ENCODE measurements around the gene SPIN1.

SPIN1 gene

DNA sequence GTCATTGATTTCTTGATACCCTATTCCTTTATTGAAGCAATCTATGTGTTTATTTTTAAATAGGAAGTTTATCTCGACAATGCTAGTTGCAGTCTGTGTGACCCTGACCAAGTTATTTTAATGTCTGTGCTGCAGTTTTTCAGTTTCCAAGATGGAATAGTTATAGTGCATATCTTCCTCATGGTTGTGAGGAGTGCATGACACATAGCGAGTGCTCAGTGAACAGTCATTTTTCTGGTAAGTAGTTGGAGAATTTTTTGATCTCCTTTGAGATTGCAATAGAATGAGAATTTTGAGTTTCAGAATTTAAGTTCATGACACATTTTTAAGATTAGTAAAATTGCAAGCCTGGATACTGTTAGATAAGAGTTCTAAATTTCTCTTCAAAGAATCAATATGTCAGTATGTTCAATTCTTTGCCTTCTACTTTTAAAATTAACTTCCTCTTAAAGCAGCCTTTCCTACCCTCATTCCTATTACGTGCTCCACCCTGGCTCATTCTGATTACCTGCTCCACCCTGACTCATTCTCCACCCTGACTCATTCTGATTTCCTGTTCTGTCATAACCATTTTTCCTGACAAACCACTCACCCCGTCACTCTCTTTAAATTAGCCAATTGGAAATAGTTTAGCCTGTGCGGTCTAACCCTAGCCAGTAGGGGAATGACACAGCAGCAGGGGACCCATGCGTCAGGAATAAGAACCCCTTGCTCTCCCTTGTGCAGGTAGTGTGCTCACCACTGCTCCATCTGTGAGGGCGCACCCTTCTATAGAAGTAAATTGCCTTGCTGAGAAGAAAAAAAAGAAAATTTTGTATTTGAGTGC is 30.7 kb downstream of the SPIN1 start:
- H3K4me3 ChIP-seq (replicated peaks; ENCODE audit: low read depth, low read length), result no peak overlapping the region
- DNase-seq (ENCODE audit: extremely low read depth, low read depth), result no peak
- TF ChIP-seq, protein P1, sequence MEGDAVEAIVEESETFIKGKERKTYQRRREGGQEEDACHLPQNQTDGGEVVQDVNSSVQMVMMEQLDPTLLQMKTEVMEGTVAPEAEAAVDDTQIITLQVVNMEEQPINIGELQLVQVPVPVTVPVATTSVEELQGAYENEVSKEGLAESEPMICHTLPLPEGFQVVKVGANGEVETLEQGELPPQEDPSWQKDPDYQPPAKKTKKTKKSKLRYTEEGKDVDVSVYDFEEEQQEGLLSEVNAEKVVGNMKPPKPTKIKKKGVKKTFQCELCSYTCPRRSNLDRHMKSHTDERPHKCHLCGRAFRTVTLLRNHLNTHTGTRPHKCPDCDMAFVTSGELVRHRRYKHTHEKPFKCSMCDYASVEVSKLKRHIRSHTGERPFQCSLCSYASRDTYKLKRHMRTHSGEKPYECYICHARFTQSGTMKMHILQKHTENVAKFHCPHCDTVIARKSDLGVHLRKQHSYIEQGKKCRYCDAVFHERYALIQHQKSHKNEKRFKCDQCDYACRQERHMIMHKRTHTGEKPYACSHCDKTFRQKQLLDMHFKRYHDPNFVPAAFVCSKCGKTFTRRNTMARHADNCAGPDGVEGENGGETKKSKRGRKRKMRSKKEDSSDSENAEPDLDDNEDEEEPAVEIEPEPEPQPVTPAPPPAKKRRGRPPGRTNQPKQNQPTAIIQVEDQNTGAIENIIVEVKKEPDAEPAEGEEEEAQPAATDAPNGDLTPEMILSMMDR (IDR thresholded peaks at IDR 0.05; ENCODE audit: low read depth, low read length, missing control alignments), result no peak

DNA sequence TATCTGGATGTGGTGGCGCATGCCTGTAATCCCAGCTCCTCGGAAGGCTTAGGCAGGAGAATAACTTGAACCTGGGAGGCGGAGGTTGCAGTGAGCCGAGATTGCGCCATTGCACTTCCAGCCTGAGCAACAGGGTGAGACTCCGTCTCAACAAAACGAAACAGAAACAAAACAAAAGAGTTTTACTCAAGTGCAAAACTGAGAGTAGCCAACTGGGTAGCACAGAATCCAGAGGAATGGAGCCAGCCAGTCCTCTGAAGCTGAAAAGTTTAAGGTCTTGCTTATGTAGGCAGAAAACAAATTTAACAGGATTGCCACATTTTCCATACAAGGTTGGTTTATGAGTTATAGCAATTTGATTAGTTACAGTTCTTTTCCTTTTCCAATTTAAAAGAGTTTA is 32.0 kb downstream of the SPIN1 start:
- TF ChIP-seq, protein P1 (IDR thresholded peaks at IDR 0.05; ENCODE audit: low read depth, low read length, missing control alignments), result no peak
- H3K4me3 ChIP-seq (replicated peaks; ENCODE audit: low read depth, low read length), result no peak overlapping the region
- DNase-seq (ENCODE audit: extremely low read depth, low read depth), result no peak

DNA sequence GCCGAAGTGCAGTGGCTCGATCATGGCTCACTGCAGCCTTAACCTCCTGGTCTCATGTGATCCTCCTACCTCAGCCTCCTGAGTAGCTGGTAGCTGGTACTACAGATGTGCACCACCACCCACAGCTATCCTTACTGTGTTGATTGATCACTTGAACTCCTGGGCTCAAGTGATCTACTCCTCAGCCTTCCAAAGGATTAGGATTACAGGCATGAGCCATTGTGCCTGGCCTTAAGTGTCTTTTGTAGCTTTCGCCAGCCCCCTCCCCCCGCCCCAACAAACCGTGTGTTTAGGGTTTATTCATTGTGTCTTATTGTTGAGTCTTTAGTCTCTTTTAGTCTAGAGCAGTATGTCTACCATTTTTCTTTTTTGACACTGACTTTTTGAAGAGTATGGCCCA is 33.1 kb downstream of the SPIN1 start:
- TF ChIP-seq, protein P1 (IDR thresholded peaks at IDR 0.05; ENCODE audit: low read depth, low read length, missing control alignments), result no peak
- no peak overlapping the region for H3K4me3 ChIP-seq (replicated peaks; ENCODE audit: low read depth, low read length)
- no peak for DNase-seq (ENCODE audit: extremely low read depth, low read depth)

DNA sequence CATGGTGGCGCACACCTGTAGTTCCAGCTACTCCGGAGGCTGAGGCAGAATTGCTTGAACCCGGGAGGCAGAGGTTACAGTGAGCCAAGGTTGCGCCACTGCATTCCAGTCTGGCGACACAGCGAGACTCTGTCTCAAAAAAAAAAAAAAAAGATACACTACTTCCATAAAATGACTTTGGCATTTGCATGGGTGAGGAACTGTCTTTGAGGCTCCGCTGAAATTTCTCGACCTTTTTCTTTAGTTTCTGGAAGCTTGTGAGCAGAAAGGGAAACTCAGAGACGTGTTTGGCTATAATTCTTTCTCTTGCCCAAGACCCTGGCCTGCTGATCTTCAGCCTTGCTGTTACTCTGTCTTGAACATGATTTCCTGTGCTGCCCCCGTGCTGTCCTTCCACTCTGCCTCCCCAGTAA is 37.3 kb downstream of the SPIN1 start:
- TF ChIP-seq, protein P1 (IDR thresholded peaks at IDR 0.05; ENCODE audit: low read depth, low read length, missing control alignments), result no peak
- DNase-seq (ENCODE audit: extremely low read depth, low read depth), result no peak

DNA sequence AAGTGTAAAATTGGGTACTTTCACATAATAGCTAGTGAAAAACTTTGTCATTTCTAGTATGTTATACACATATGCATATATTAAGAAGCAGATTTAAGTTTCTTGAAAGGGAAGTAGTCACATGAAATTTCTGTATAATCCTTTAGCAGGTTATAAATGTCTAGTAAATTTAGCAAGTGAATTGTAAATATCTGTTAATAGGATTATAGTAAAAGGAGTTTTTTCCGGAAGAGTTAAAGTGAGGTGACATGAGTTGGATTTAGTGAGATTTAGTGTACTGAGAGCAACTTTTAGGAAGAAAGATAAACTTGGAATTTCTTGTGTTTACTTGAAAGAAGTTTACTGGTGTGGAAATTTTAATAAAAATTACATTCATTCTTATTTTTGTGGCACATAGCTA is 38.4 kb downstream of the SPIN1 start:
- DNase-seq (ENCODE audit: extremely low read depth, low read depth), result no peak
- no peak overlapping the region for H3K4me3 ChIP-seq (replicated peaks; ENCODE audit: low read depth, low read length)
- TF ChIP-seq, protein P1 (IDR thresholded peaks at IDR 0.05; ENCODE audit: low read depth, low read length, missing control alignments), result no peak

More for the DNA sequence above, 37.3 kb downstream of the SPIN1 start:
- H3K4me3 ChIP-seq (replicated peaks; ENCODE audit: low read depth, low read length), result no peak overlapping the region

DNA sequence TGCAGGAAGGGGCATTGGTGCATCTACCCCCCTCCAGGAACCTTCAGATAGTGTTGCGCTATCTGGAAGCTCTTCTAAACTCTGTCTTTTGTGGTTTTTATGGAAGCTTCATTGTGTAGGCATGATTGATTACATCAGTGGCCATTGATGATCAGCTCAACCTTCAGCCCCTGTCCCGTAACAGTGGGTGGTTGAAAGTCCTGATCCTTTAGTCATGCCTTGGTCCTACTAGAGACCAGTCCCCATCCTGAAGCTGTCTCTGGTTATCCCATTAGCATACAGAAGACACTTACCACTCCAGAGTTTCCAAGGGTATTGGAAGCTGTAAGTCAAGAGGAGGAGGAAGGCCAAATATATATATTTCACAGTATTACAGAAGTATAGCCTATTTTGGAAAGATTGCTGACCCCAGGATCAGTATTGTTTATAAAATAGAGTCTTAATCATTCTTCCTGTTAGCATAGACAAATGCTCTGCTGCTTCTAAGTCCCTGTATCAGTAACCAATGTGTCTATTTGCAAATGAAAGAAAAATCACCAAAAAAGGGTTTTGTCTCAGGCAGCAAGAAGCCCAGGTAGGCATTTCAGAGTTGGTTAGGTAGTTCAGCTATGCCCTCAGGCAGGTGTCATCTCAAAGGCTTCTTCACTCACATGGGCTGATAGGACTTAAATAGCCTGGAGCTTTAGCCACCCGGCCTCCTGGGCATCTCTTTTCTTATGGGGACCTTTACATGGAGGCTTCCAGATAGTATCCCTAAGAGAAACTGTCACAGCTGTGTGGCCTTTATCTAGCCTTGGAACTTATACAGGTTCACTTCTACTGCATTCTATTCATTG is 41.6 kb downstream of the SPIN1 start:
- DNase-seq (ENCODE audit: extremely low read depth, low read depth), result no peak
- TF ChIP-seq, protein P1 (IDR thresholded peaks at IDR 0.05; ENCODE audit: low read depth, low read length, missing control alignments), result no peak
- H3K4me3 ChIP-seq (replicated peaks; ENCODE audit: low read depth, low read length), result no peak overlapping the region
